ENCODE measurements around the gene LRRC25. TPM values are rescaled to one million over a fixed set of nuclear protein-coding genes. Genes with fewer than 3 reads are reported as not detected.
A peak's percentile ranks its signal among the peaks of the same experiment; 100 is the strongest.

LRRC25 gene
- polyA plus RNA-seq, 2 of the 4 experiments (the other 2 are of a cell fraction), result not detected

DNA sequence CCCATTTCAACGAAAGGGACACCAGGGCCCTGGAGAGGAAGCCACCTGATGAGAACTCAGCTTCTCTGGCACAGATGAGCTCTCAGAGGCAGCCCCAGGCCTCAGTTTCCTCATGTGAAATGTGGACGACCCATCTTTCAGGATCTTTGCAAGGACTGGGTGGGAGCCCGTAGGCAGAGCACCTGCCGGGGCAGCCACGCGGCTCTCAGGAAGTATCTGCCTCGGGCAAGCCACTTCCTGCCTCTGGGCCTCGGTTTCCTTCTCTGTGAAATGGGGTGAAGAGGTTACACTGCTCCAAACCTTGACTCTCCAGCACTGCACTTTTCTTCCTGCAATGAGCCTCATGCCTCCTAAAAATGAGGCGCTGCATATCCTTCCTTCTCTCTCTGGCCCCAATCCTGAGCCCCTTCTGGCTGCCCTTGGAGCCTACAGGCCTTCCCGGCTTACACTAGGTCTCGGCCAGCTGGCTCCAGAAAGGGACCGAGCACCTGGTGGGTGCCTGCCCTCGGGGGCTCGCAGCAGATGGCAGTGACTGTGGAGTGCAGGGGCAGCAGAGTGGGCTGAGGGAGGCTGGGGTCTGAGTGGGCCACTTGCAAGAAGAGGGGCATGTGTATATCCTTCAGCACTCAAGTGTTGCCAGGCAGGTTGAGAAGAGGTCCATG is 25.2 kb upstream of the LRRC25 start:
- Histone ChIP-seq H3K4me2 (no peak overlapping the region), H3K4me3 (no peak overlapping the region), H3K27ac (no peak overlapping the region), H3K9me3 (no peaks in the 10 kb centered on the region), H3K4me1 (peaks cover 38% of the 10 kb centered on the region)
- ATAC-seq (no peak), FAIRE-seq (no peak), DNase-seq (ENCODE audit: low read depth in 1 of 2, low spot score in 1 of 2) (no peak)
- POLR2A ChIA-PET, result no interaction called here
- TF ChIP-seq MAZ (IDR thresholded peaks at IDR 0.05; ENCODE audit: borderline replicate concordance, low read depth, low read length) (no peak), POLR2AphosphoS2 (conservative IDR thresholded peaks at IDR 0.05; ENCODE audit: low read length) (no peak), TP53 (CRISPR knock-in tag; IDR thresholded peaks at IDR 0.05) (no peak), MAFK (IDR thresholded peaks at IDR 0.05; ENCODE audit: partially characterized antibody) (no peak), REST (IDR thresholded peaks at IDR 0.05) (no peak), TFCP2L1 (CRISPR knock-in tag; IDR thresholded peaks at IDR 0.05) (no peak), FOXS1 (CRISPR knock-in tag; IDR thresholded peaks at IDR 0.05) (no peak), EHF (CRISPR knock-in tag; IDR thresholded peaks at IDR 0.05) (no peak), ZC3H11A (IDR thresholded peaks at IDR 0.05) (no peak), PBX3 (IDR thresholded peaks at IDR 0.05) (no peak), FOSL2 (IDR thresholded peaks at IDR 0.05) (no peak), FOSL2 (CRISPR knock-in tag; IDR thresholded peaks at IDR 0.05) (no peak), POLR2A (IDR thresholded peaks at IDR 0.05; ENCODE audit: low read length) (no peak), HEYL (CRISPR knock-in tag; IDR thresholded peaks at IDR 0.05) (no peak), JUNB (IDR thresholded peaks at IDR 0.05) (no peak)
- TF ChIP-seq, protein P1, sequence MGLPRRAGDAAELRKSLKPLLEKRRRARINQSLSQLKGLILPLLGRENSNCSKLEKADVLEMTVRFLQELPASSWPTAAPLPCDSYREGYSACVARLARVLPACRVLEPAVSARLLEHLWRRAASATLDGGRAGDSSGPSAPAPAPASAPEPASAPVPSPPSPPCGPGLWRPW (IDR thresholded peaks at IDR 0.05), result no peak
- TF ChIP-seq, protein P2, sequence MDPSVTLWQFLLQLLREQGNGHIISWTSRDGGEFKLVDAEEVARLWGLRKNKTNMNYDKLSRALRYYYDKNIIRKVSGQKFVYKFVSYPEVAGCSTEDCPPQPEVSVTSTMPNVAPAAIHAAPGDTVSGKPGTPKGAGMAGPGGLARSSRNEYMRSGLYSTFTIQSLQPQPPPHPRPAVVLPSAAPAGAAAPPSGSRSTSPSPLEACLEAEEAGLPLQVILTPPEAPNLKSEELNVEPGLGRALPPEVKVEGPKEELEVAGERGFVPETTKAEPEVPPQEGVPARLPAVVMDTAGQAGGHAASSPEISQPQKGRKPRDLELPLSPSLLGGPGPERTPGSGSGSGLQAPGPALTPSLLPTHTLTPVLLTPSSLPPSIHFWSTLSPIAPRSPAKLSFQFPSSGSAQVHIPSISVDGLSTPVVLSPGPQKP (IDR thresholded peaks at IDR 0.05; ENCODE audit: low read depth, low read length), result no peak
- 89% methylated on average over 13 of the region's 14 CpGs for WGBS (ENCODE audit: missing lambda C conversion rate)
- CTCF ChIA-PET, result interaction anchor here (0.6 to 1.4 kb wide), 3 partner anchors 23 to 372 kb away, joined by 3 read pairs; partner anchors contain the start of gene GDF15

DNA sequence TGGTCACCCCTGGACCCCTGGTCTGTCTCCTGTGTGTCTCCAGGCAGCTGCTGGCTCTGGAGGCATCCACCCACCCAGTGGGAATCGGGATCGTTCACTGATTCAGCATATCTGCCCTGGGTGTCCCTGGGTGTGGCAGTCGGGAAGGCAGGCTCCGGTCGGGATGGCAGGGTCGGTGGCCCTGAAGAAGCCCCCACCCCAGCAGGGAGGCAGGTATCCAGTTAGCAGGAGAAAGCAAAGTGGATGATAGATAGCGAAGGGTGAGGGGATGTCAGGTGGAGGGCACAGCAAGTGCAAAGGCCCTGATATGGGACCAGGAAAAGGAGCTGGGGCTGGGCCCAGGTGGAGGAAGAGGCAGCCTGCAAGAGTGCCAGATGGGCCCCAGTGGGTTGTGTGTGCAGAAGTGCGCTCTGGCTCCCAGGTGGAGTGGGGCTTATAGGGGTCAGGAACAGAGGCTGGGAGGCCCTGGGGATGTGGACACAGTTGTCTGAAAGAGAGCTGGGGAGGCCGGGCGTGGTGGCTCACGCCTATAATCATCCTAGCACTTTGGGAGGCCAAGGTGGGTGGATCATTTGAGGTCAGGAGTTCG is 24.0 kb upstream of the LRRC25 start:
- ATAC-seq, result no peak
- H3K4me2 ChIP-seq, result peak overlapping the region; percentile 93
- CTCF ChIA-PET, result interaction anchor here (0.6 to 1.6 kb wide), 3 partner anchors 33 to 178 kb away, joined by 3 to 4 read pairs (median 3); no protein-coding TSS in a partner anchor
- TF ChIP-seq, protein P3, sequence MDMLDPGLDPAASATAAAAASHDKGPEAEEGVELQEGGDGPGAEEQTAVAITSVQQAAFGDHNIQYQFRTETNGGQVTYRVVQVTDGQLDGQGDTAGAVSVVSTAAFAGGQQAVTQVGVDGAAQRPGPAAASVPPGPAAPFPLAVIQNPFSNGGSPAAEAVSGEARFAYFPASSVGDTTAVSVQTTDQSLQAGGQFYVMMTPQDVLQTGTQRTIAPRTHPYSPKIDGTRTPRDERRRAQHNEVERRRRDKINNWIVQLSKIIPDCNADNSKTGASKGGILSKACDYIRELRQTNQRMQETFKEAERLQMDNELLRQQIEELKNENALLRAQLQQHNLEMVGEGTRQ (IDR thresholded peaks at IDR 0.05), result no peak
- TF ChIP-seq CBX8 (IDR thresholded peaks at IDR 0.05), result no peak
- no peak for TF ChIP-seq KDM5A (IDR thresholded peaks at IDR 0.05)
- no peak for TF ChIP-seq HEYL (CRISPR knock-in tag; IDR thresholded peaks at IDR 0.05)
- TF ChIP-seq, protein P4, sequence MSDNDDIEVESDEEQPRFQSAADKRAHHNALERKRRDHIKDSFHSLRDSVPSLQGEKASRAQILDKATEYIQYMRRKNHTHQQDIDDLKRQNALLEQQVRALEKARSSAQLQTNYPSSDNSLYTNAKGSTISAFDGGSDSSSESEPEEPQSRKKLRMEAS (IDR thresholded peaks at IDR 0.05), result no peak
- TF ChIP-seq FOSL2 (IDR thresholded peaks at IDR 0.05), result no peak
- TF ChIP-seq FOSL2 (CRISPR knock-in tag; IDR thresholded peaks at IDR 0.05), result no peak
- TF ChIP-seq, protein P5, sequence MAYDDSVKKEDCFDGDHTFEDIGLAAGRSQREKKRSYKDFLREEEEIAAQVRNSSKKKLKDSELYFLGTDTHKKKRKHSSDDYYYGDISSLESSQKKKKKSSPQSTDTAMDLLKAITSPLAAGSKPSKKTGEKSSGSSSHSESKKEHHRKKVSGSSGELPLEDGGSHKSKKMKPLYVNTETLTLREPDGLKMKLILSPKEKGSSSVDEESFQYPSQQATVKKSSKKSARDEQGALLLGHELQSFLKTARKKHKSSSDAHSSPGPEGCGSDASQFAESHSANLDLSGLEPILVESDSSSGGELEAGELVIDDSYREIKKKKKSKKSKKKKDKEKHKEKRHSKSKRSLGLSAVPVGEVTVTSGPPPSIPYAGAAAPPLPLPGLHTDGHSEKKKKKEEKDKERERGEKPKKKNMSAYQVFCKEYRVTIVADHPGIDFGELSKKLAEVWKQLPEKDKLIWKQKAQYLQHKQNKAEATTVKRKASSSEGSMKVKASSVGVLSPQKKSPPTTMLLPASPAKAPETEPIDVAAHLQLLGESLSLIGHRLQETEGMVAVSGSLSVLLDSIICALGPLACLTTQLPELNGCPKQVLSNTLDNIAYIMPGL (CRISPR knock-in tag; IDR thresholded peaks at IDR 0.05; ENCODE audit: borderline replicate concordance), result no peak
- TF ChIP-seq REST (IDR thresholded peaks at IDR 0.05), result no peak
- TF ChIP-seq TFCP2L1 (CRISPR knock-in tag; IDR thresholded peaks at IDR 0.05), result no peak
- TF ChIP-seq NR3C1 (IDR thresholded peaks at IDR 0.05), result no peak
- no peak for TF ChIP-seq JUNB (IDR thresholded peaks at IDR 0.05)
- no peak for TF ChIP-seq MAFK (IDR thresholded peaks at IDR 0.05; ENCODE audit: partially characterized antibody)

More for the DNA sequence above, 24.0 kb upstream of the LRRC25 start:
- Histone ChIP-seq H3K9me3 (no peaks in the 10 kb centered on the region), H3K4me3 (no peak overlapping the region), H3K27ac (peak overlapping the region in 1 of 2 experiments; percentile 100; a peak in 3 of 6 replicates), H3K4me1 (peaks cover 44% of the 10 kb centered on the region)
- POLR2A ChIA-PET, result no interaction called here
- FAIRE-seq, result no peak
- DNase-seq (ENCODE audit: low read depth in 1 of 2, low spot score in 1 of 2), result no peak
- WGBS (ENCODE audit: missing lambda C conversion rate), result 78% methylated on average over 12 of the region's 12 CpGs

Data from A549 (cell line).